Fibroblast of the aortic adventitia (primary cell): ENCODE results near the gene PXN. TPM values are rescaled to one million over a fixed set of nuclear protein-coding genes. Genes with fewer than 3 reads are reported as not detected.
A peak's percentile ranks its signal among the peaks of the same experiment; 100 is the strongest.
"Not testable (repeated sequence)": the region's sequence is repeated elsewhere in the genome, so short reads cannot be mapped to it uniquely, and the experiment has no call there.

Experiments used
- DNase-seq: peaks from one replicate; pipeline ENCODE4 v3.0.0-alpha.2; 2010; ENCODE audit warnings: low read depth
- H3K4me3 ChIP-seq: 2 replicates; pipeline ENCODE4 v1.5.1; 2011; ENCODE audit warnings: low read depth, mild to moderate bottlenecking, control low read depth, low read length, moderate library complexity
- total RNA-seq: library from RNA; depleted of rRNA; stranded (reverse); fragments of >200 nt; gene quantifications from 2 replicates; pipeline ENCODE4 v1.2.3, GENCODE V29; 2012; ENCODE audit warnings: low replicate concordance
- TF ChIP-seq, protein P1 (sequence below): IDR thresholded peaks from 2 replicates; pipeline ENCODE4 v1.5.1; 2011; ENCODE audit warnings: mild to moderate bottlenecking, low read length, control low read depth, inconsistent platforms; ENCODE audit not compliant: insufficient read depth

Gene PXN
- total RNA-seq, 1 donor: 68.3 TPM

DNA sequence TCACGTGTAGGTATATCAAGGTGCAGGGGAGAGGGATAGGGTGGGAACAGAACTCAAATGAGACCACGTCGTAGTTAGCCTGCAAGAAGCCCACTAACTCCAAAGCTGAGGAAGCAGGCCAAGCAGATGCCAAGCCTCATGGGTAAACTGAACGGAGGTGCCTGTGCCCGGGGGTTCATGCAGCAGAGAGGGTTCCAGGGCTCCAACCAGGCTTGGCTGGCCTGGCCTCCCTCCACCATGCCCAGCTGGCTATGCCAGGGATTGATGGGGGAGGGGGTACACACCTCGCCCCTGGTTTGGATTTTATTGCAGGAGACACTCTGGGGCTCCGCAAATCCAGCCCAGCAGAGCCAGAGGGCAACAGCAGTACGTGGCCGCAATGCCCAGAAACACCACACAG, 27.3 kb downstream of the PXN start:
- TF ChIP-seq, protein P1, sequence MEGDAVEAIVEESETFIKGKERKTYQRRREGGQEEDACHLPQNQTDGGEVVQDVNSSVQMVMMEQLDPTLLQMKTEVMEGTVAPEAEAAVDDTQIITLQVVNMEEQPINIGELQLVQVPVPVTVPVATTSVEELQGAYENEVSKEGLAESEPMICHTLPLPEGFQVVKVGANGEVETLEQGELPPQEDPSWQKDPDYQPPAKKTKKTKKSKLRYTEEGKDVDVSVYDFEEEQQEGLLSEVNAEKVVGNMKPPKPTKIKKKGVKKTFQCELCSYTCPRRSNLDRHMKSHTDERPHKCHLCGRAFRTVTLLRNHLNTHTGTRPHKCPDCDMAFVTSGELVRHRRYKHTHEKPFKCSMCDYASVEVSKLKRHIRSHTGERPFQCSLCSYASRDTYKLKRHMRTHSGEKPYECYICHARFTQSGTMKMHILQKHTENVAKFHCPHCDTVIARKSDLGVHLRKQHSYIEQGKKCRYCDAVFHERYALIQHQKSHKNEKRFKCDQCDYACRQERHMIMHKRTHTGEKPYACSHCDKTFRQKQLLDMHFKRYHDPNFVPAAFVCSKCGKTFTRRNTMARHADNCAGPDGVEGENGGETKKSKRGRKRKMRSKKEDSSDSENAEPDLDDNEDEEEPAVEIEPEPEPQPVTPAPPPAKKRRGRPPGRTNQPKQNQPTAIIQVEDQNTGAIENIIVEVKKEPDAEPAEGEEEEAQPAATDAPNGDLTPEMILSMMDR: no peak
- DNase-seq: no peak
- H3K4me3 ChIP-seq: no peak overlapping the region

DNA sequence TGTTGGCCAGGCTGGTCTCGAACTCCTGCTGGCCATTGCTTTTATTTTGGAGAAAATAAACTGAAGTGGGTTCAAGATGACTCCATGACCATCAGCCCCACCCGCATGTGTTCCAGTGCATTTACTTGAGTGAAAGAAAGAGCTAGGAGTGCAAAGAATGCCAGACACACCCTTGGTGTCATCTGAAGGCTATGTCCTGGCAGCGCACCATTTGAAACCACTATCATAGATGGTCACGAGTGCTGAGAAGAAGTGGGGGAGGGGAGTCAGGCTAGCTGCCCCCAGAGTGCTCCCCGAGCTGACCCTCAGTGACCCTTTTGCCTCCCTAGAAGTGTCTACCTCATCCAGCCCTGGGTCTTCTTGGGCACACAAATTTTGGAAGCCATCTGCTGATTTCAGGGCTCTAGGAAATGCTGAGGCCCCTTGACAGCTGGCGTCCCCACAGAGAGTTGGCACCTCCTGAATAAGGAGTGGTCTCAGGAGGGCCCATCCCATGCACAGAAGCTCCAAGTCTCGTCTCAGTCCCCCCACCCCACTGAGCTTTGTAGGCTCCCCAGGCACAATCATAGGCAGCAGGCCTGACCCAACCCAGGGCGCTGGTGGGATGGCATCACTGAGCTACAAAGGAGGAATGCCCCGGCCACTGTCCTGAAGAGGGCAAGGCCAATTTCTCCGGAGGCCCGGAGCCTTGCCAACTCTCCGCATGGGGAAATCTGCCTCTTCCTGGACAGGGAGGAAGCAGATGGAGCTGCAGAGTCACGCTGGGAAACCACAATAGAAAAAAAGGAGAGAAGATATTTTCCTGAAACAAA, 28.0 kb downstream of the PXN start:
- TF ChIP-seq, protein P1: no peak
- DNase-seq: peak; percentile 91
- peak overlapping the region; percentile 17 for H3K4me3 ChIP-seq

DNA sequence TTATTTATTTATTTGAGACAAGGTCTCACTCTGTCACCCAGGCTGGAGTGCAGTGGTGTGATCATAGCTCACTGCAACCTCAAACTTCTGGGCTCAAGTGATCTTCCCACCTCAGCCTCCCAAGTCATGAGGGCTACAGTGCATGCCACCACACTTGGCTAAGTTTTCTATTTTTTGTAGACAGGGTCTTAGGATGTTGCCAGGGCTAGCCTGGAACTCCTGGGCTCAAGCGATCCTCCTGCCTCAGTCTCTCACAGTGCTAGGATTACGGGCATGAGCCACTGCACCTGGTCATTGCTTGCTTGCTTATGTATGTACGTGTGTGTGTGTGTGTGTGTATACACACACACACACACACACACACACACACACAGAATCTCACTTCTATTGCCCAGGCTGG, 28.7 kb downstream of the PXN start:
- H3K4me3 ChIP-seq, DNase-seq: not testable (repeated sequence)

DNA sequence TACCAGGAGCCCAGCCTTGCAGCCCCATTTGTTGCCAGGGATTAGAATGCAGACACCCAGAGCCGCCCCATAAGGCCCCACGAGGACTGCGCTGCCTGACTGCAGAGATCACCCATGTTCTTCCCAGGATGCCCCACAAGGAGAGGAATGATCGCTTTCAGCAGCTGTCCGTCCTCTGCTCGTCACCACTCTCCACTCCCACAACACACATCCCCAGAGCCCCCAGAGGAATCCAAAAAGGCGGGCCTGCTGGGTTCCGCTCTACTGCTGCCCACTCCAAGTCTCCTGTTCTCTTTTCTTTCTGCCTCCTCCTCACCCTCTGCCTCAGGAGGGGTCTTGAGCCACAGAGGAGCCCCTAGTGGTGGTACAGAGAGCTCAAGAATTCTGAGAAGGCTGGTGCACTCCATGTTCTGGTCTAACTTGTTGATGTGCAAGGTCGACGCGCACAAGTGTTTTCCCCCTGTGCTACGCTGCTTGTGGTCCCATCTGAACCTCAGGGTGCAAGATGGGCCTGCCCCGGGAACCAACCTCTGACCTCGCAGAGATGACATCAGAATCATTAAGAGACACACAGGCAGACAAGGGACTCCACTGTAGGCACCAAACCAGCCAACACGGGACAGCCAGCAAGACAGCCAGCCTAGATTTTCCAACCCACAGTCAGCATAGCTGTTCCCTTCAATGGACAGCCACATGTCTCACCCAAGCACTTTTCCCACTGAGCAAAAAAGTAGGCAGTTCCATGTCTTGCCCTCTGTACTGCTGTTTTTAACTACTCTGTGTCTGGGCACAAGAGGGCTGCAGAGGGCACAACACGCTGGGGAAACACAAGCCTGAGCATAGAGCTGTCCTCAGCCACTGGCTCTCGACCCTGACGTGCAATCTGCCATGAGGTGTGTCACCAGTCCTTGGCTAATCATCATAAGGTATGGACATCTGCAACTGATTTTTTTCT, 29.9 kb downstream of the PXN start:
- TF ChIP-seq, protein P1: peak; percentile 40
- no peak for DNase-seq
- peak overlapping the region; percentile 22 for H3K4me3 ChIP-seq

DNA sequence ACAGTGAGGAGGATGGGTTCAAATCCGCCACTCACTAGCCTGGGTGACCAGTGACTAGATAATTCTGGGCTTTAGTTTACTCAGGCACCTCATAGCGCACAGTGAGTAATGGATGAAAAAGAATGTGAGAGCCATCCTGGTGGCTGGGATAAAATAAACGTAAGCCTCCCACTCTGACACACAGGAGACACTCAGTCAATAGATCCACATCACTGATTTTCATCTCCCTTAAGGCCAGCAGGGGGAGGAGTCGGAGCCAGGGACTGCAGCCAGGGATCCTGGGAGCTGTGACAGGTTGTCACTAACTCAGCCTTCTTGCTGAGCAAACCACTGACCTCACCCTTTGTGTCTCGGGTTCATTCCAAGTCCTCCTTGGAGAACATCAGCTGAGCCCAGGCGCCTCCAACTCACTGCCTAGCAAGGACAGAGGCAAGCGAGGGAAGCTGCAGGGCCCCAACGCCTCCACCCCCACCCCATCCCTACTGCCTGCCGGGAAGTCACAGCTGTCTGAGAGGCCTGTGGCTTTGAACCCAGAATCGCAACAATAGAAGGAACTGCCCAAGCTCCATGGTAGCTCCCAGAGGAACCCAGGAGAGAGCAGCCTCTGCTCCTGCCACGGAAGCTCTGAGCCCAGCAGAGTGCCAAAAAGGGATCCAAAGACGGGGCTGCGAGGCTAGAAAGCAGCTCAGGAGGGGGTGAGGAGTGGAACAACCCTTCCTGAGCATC, 30.7 kb downstream of the PXN start:
- DNase-seq: peak; percentile 99
- no peak overlapping the region for H3K4me3 ChIP-seq
- TF ChIP-seq, protein P1: peak; percentile 52

DNA sequence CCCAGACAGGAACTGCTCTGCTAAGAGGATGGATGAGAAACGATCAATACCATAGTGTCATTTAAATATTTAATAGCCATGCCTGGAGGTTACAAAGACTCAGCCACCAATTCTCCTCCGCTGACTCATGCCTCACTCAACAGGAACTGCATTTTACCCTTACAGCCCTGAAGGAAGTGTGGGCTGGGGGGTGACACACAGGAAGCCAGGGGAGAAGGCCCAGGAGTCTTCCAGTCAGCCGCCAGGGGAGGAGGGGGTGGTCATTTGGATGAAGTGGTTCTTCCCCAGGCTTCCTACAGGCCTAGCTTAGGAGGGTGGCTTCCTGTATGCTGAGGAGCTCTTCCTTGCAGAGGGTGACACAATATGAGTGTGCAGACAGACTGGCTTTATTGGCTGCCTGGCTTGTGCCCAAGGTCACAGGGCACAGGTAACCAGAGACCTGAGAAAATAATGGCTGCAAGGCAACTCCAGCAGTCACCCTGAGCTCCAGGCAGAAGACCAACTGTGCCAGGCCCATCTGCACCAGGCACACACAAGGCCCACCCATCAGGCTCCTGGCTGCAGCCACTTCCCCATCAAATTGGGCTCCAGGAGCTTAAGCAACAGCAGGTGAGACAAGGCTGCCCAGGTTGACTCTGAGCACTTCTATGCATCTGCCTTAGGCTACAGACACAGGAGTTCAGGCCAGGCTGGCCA, 34.1 kb downstream of the PXN start:
- peak; percentile 84 for DNase-seq
- TF ChIP-seq, protein P1: peak; percentile 38
- H3K4me3 ChIP-seq: no peak overlapping the region
